ENCODE results near the gene OLFM1. TPM values are rescaled to one million over a fixed set of nuclear protein-coding genes. Genes with fewer than 3 reads are reported as not detected.

Gene OLFM1
- total and polyA plus RNA-seq, 2 donors (not counting 1 experiment from before 2014, with no cell fraction given) = 0.07 TPM; not detected in 1

GRCh38 chr9:135074354-135075233 lies 12.9 kb upstream of the OLFM1 start:
- Histone ChIP-seq H3K27me3 (replicated peaks in 1 of 4; ENCODE audit: control extremely low read depth in 1 of 4, control insufficient read depth in 3 of 4, insufficient read depth in 4 of 4, low read length in 3 of 4) (peaks cover 0 to 26% (median under 1%) of the 10 kb centered on the region in 4 experiments), H3K4me1 (ENCODE audit: control insufficient read depth in 2 of 2, insufficient read depth in 2 of 2, low read length in 2 of 2) (no peaks in the 10 kb centered on the region), H3K4me2 (replicated peaks; ENCODE audit: low read depth, low read length, poor library complexity, severe bottlenecking) (peak overlapping the region; percentile 12), H3K9ac (ENCODE audit: low read length) (no peak overlapping the region), H2AFZ (ENCODE audit: insufficient read depth, low read depth, low read length, poor library complexity, severe bottlenecking) (no peak overlapping the region), H3K9me3 (ENCODE audit: control extremely low read depth in 1 of 3, control insufficient read depth in 2 of 3, insufficient read depth in 1 of 3, low read length in 2 of 3) (peaks cover 0 to 12% (median 0%) of the 10 kb centered on the region in 3 donors), H3K79me2 (ENCODE audit: control insufficient read depth, insufficient read depth, low read length) (no peaks in the 10 kb centered on the region), H3K27ac (ENCODE audit: low read length in 2 of 2) (no peak overlapping the region), H3K36me3 (replicated peaks in 1 of 2; ENCODE audit: control extremely low read depth in 1 of 2, control insufficient read depth in 1 of 2, extremely low read depth in 1 of 2, insufficient read depth in 2 of 2, low read length in 1 of 2) (no peaks in the 10 kb centered on the region), H3K4me3 (ENCODE audit: control extremely low read depth in 1 of 5, extremely low read depth in 1 of 5, insufficient read depth in 1 of 5, low read depth in 2 of 5, low read length in 4 of 5) (no peak overlapping the region), H4K20me1 (ENCODE audit: control insufficient read depth, insufficient read depth, low read length, poor library complexity, severe bottlenecking) (no peaks in the 10 kb centered on the region)
- Mint-ChIP-seq H3K27ac (no peak overlapping the region), H3K27me3 (peaks cover 30% of the 10 kb centered on the region), H3K9me3 (ENCODE audit: insufficient read depth) (no peaks in the 10 kb centered on the region), H3K4me1 (no peaks in the 10 kb centered on the region), H3K4me3 (no peak overlapping the region)
- ChIA-PET POLR2A (no interaction called here), CTCF (no interaction called here)
- DNase-seq (no peak), ATAC-seq (ENCODE audit: low read depth) (no peak)
- 51% methylated on average over 19 of the region's 19 CpGs for WGBS (ENCODE audit: insufficient coverage)
- intact Hi-C loops (cut with micrococcal nuclease) = no loop called here
- TF ChIP-seq CTCF (IDR thresholded peaks at IDR 0.05) (no peak), EZH2 (IDR thresholded peaks at IDR 0.05; ENCODE audit: borderline replicate concordance, insufficient read depth, low read depth, low read length, poor library complexity, severe bottlenecking) (no peak)
